ENCODE data around the gene CTCFL. TPM values are rescaled to one million over a fixed set of nuclear protein-coding genes. Genes with fewer than 3 reads are reported as not detected.

The CTCFL gene
- total RNA-seq, 1 donor from 2014 or later = not detected

- TF ChIP-seq, protein P1, sequence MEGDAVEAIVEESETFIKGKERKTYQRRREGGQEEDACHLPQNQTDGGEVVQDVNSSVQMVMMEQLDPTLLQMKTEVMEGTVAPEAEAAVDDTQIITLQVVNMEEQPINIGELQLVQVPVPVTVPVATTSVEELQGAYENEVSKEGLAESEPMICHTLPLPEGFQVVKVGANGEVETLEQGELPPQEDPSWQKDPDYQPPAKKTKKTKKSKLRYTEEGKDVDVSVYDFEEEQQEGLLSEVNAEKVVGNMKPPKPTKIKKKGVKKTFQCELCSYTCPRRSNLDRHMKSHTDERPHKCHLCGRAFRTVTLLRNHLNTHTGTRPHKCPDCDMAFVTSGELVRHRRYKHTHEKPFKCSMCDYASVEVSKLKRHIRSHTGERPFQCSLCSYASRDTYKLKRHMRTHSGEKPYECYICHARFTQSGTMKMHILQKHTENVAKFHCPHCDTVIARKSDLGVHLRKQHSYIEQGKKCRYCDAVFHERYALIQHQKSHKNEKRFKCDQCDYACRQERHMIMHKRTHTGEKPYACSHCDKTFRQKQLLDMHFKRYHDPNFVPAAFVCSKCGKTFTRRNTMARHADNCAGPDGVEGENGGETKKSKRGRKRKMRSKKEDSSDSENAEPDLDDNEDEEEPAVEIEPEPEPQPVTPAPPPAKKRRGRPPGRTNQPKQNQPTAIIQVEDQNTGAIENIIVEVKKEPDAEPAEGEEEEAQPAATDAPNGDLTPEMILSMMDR (IDR thresholded peaks at IDR 0.05) = no peak
- Histone ChIP-seq H3K27me3 (peaks cover 6% of the 10 kb centered on the region), H3K36me3 (no peaks in the 10 kb centered on the region), H3K9me3 (no peaks in the 10 kb centered on the region), H3K27ac (no peak overlapping the region), H3K4me1 (peaks cover 3% of the 10 kb centered on the region), H3K4me3 (no peak overlapping the region)
- intact Hi-C loops (cut with DNase I) = no loop called here
- no peak for DNase-seq
- no peak for ATAC-seq
Measured at GRCh38 chr20:57543754-57544153, 18.8 kb upstream of the CTCFL start.

DNA sequence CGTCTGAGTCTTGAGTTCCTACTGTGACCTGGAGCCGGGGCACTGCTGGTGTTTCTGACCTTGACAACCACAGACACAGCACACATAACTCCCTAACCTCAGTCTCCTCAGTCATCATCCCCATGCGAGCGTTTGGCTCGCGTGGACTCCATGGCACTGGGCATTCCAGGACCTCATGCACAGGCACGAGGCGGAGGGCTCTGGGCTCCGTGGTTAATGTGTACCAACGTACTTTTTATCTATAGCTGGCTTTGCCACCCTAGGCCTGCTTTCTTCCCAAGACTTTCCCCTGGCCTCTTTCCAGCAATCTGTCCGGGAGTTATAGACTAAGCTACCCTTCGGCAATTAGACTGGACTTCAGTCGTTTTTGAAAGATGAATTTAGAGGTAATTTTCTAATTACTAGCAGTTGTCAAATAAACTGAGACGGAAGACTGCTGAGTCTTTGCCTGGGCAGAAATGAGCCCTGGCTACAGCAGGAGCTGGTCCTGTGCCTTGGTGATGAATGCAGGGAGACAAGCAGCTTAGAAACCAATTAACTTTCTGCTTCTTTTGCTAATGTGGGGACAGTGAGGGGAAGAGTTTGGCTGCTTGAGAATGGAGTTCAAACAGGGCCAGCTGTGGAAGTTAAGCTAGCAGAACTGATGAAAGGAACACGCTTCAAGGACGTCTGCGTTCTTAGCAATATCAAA lies 16.1 kb upstream of the CTCFL start:
- intact Hi-C loops (cut with DNase I) = no loop called here
- DNase-seq (no peak), ATAC-seq (no peak)
- Histone ChIP-seq H3K9me3 (no peaks in the 10 kb centered on the region), H3K27ac (no peak overlapping the region), H3K4me3 (no peak overlapping the region), H3K36me3 (no peaks in the 10 kb centered on the region), H3K27me3 (peaks cover 6% of the 10 kb centered on the region), H3K4me1 (peaks cover under 1% of the 10 kb centered on the region)
- TF ChIP-seq, protein P1 (IDR thresholded peaks at IDR 0.05) = no peak

- intact Hi-C loops (cut with DNase I) = no loop called here
- DNase-seq (no peak), ATAC-seq (no peak)
- Histone ChIP-seq H3K36me3 (no peaks in the 10 kb centered on the region), H3K4me1 (no peaks in the 10 kb centered on the region), H3K27me3 (peaks cover 6% of the 10 kb centered on the region), H3K4me3 (no peak overlapping the region), H3K9me3 (no peaks in the 10 kb centered on the region), H3K27ac (no peak overlapping the region)
- TF ChIP-seq, protein P1 (IDR thresholded peaks at IDR 0.05) = no peak
Measured at GRCh38 chr20:57539889-57540288, 14.9 kb upstream of the CTCFL start.

DNA sequence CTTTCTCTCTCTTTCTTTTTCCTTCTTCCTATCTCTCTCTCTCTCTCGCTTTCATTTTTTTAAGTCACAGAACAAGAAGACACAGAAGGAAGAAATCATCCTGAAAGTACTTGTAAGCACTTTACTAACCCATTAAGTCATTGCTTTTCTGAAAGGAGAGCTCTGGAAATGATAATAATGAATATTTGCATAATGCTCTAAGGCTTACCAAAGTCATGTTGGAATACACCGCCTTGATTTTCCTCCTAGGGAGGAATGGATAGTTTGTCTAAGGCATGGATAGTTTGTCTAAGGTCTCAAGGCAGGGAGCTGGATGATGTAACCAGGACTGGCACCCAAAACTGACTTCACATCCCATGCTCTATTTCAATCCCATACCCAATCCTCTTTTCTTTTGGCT lies 12.9 kb upstream of the CTCFL start:
- H3K4me3 ChIP-seq = no peak overlapping the region
- no peak for ATAC-seq
- intact Hi-C loops (cut with DNase I) = no loop called here
- peaks cover 6% of the 10 kb centered on the region for H3K27me3 ChIP-seq
- no peak for DNase-seq
- H3K36me3 ChIP-seq = no peaks in the 10 kb centered on the region
- no peak overlapping the region for H3K27ac ChIP-seq
- H3K9me3 ChIP-seq = no peaks in the 10 kb centered on the region
- TF ChIP-seq, protein P1 (IDR thresholded peaks at IDR 0.05) = no peak
- no peaks in the 10 kb centered on the region for H3K4me1 ChIP-seq

GRCh38 chr20:57536771-57537724 lies 12.1 kb upstream of the CTCFL start:
- Histone ChIP-seq H3K4me1 (no peaks in the 10 kb centered on the region), H3K9me3 (no peaks in the 10 kb centered on the region), H3K27me3 (peaks cover 6% of the 10 kb centered on the region), H3K4me3 (no peak overlapping the region), H3K27ac (no peak overlapping the region), H3K36me3 (no peaks in the 10 kb centered on the region)
- TF ChIP-seq, protein P1 (IDR thresholded peaks at IDR 0.05) = no peak
- ATAC-seq (no peak), DNase-seq (no peak)
- intact Hi-C loops (cut with DNase I) = no loop called here
